GM18505 (cell line): ENCODE data around the gene MTR.

ENCODE experiments used
- ATAC-seq: cut with Tn5 transposase; IDR thresholded peaks from one replicate; pipeline ENCODE4 v1.9.1; 2021; ENCODE audit not compliant: unreplicated experiment
- POLR2A ChIP-seq: IDR thresholded peaks from 4 replicates; pipeline ENCODE4 v1.6.1; 2011; ENCODE audit warnings: borderline replicate concordance; ENCODE audit not compliant: insufficient read depth, insufficient read length; ENCODE audit errors: extremely low read depth

The MTR gene

DNA sequence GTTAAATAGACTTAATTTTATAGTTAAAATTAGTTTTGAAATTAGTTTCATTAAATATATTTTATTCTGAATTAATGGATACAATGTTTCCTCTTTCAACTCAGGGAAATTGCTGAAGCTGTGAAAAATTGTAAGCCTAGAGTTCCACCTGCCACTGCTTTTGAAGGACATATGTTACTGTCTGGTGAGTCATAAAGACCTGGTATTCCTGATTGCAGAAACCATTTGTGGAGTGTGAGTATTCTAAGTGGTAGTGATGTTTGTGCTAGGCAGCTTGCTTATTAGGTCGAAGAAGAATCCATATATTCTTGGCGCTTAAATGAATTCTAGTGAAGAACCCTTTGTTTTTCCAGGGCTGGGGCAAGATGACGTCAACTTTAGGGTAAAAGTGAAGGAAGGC is 34.0 kb downstream of the MTR start:
- no peak for ATAC-seq
- no peak for TF ChIP-seq POLR2A

- no peak for ATAC-seq
- TF ChIP-seq POLR2A: no peak
Observed at GRCh38 chr1:236830116-236830515, 35.0 kb downstream of the MTR start.

DNA sequence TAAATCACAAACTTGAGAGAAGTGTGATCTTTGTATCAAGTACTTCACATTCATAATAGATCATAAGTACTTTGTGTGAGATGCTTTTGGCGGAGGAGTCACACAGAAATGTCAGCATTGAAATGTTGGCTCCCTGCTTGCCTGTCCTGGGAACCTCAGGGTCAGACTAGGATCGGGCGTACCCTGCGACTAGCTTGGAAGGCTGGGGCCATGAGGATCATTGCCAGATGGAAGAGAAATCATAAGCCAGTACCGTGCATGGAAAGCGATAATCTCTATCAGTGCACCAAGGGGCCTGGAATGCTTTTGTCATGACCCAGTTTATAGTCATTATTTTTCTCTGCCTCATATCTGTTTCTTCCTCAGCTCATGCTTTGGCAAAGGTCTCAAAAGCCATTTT is 35.5 kb downstream of the MTR start:
- ATAC-seq: no peak

GRCh38 chr1:236833575-236833974 is 38.5 kb downstream of the MTR start:
- ATAC-seq: no peak
- no peak for TF ChIP-seq POLR2A

More for the DNA sequence above, 35.5 kb downstream of the MTR start:
- no peak for TF ChIP-seq POLR2A

DNA sequence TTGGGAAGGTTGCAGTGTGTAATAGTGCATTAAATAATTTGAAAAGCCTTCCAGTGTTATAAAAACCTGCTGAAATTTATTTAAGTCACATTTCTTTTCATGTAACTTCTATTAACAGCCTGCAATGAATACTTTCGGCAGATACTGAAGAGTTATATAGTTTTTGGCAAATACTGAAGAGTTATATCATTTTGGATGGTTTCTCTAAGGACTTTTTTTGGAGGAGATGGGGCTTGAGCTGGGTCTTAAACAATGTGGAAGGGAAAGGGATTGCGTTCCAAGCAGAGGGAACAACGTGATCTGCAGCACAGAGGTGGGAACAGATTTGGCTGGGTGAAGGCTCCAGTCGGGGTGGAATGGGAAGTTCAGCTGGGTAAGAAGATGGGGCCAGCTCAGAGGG is 39.8 kb downstream of the MTR start:
- TF ChIP-seq POLR2A: no peak
- no peak for ATAC-seq

GRCh38 chr1:236835491-236835890 is 40.4 kb downstream of the MTR start:
- no peak for ATAC-seq
- no peak for TF ChIP-seq POLR2A

GRCh38 chr1:236836157-236836556 is 41.1 kb downstream of the MTR start:
- ATAC-seq: no peak

GRCh38 chr1:236837115-236837514 is 42.0 kb downstream of the MTR start:
- TF ChIP-seq POLR2A: no peak
- ATAC-seq: no peak

More at GRCh38 chr1:236836157-236836556, 41.1 kb downstream of the MTR start:
- TF ChIP-seq POLR2A: no peak

GRCh38 chr1:236837897-236838296 is 42.8 kb downstream of the MTR start:
- TF ChIP-seq POLR2A: no peak
- no peak for ATAC-seq

- no peak for ATAC-seq
- TF ChIP-seq POLR2A: no peak
Observed at GRCh38 chr1:236841341-236841740, 46.2 kb downstream of the MTR start.

GRCh38 chr1:236844499-236845271 is 49.6 kb downstream of the MTR start:
- ATAC-seq: no peak
- TF ChIP-seq POLR2A: no peak

DNA sequence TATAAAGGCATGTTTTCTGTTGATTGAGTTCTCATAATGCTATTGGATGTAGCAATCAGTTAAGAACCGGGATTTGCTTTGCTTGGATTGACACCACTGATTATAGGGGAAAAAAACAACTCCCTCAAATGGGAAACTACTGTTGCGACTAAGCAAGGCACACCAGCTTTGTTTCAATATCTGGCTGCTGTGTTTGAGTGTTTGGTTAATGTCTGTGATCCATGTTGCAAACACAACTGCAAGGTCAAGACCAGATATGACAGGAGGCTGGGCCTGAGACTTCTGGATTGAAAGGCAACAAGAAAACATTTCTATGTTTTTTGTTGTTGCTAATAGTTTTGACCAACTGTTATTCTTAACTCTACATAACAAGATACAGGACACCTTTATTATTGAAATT is 50.7 kb downstream of the MTR start:
- ATAC-seq: no peak
- no peak for TF ChIP-seq POLR2A

GRCh38 chr1:236848274-236848923 is 53.3 kb downstream of the MTR start:
- no peak for ATAC-seq
- no peak for TF ChIP-seq POLR2A
